ENCODE results near the gene MMADHC.

DNA sequence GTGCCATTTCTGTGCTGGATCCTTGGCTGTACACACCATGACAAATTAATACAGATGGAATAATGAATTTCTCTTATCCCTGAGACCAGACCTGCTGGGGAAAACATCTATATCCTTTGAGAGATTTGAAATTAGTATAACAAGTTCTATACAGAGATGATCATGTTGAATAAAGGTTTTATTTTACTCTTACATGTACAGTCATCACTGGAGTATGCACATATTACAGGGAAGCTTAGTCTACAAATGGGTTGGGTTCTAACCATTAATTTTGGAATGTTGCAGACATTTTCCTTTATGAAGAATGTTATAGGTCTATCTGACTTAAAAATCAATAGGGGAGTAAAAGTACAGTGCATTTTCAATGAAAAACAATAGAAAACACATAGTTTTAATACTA is 29.9 kb upstream of the MMADHC start:
- TF ChIP-seq POLR2AphosphoS5 (IDR thresholded peaks at IDR 0.05; ENCODE audit: low read depth, low read length) (no peak), SIN3A (IDR thresholded peaks at IDR 0.05; ENCODE audit: borderline replicate concordance, insufficient read depth, low read length) (no peak), TAF1 (IDR thresholded peaks at IDR 0.05; ENCODE audit: borderline replicate concordance, insufficient read depth, low read length) (no peak), FOXP2 (optimal IDR thresholded peaks at IDR 0.05; ENCODE audit: borderline replicate concordance, extremely low read depth, extremely low read length, insufficient read depth) (no peak)
- TF ChIP-seq, protein P1, sequence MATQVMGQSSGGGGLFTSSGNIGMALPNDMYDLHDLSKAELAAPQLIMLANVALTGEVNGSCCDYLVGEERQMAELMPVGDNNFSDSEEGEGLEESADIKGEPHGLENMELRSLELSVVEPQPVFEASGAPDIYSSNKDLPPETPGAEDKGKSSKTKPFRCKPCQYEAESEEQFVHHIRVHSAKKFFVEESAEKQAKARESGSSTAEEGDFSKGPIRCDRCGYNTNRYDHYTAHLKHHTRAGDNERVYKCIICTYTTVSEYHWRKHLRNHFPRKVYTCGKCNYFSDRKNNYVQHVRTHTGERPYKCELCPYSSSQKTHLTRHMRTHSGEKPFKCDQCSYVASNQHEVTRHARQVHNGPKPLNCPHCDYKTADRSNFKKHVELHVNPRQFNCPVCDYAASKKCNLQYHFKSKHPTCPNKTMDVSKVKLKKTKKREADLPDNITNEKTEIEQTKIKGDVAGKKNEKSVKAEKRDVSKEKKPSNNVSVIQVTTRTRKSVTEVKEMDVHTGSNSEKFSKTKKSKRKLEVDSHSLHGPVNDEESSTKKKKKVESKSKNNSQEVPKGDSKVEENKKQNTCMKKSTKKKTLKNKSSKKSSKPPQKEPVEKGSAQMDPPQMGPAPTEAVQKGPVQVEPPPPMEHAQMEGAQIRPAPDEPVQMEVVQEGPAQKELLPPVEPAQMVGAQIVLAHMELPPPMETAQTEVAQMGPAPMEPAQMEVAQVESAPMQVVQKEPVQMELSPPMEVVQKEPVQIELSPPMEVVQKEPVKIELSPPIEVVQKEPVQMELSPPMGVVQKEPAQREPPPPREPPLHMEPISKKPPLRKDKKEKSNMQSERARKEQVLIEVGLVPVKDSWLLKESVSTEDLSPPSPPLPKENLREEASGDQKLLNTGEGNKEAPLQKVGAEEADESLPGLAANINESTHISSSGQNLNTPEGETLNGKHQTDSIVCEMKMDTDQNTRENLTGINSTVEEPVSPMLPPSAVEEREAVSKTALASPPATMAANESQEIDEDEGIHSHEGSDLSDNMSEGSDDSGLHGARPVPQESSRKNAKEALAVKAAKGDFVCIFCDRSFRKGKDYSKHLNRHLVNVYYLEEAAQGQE (IDR thresholded peaks at IDR 0.05; ENCODE audit: insufficient read depth in 1 of 2, low read depth in 2 of 2, low read length in 2 of 2) = no peak
